Activated CD4-positive, alpha-beta T cell treated with anti-CD3 and anti-CD28 coated beads, Interleukin-2, amount 10 ng/mL, durations not matched to agents 24 days and 14 days (primary cell): ENCODE results near the gene HTD2. TPM values are rescaled to one million over a fixed set of nuclear protein-coding genes. Genes with fewer than 3 reads are reported as not detected.
"Not testable (repeated sequence)": the region's sequence is repeated elsewhere in the genome, so short reads cannot be mapped to it uniquely, and the experiment has no call there.

Experiments used
- DNase-seq: peaks from one replicate; pipeline ENCODE4 v3.0.0; 2022
- H3K27ac Mint-ChIP-seq: one replicate; pipeline ENCODE4 v1.8.0; 2022; ENCODE audit warnings: mild to moderate bottlenecking, mixed read lengths
- H3K27me3 Mint-ChIP-seq: one replicate; pipeline ENCODE4 v1.8.0; 2022; ENCODE audit warnings: mixed read lengths
- H3K36me3 Mint-ChIP-seq: one replicate; pipeline ENCODE4 v1.8.0; 2022; ENCODE audit warnings: low read depth, mild to moderate bottlenecking, mixed read lengths
- H3K4me1 Mint-ChIP-seq: one replicate; pipeline ENCODE4 v1.8.0; 2021; ENCODE audit warnings: mixed read lengths
- H3K4me3 Mint-ChIP-seq: one replicate; pipeline ENCODE4 v1.8.0; 2022; ENCODE audit warnings: mild to moderate bottlenecking, moderate library complexity, mixed read lengths
- H3K9me3 Mint-ChIP-seq: one replicate; pipeline ENCODE4 v1.8.0; 2021; ENCODE audit warnings: mixed read lengths
- intact Hi-C: fragments of 100-400 bp; cut with micrococcal nuclease; formaldehyde crosslinking; loops from one replicate; pipeline ENCODE4 v1.15.1; 2023
- total RNA-seq: library from RNA; stranded (reverse); gene quantifications from 2 replicates; pipeline ENCODE4 v1.2.3, GENCODE V29; 2022

The HTD2 gene
- total RNA-seq, 1 donor from 2014 or later = 9.7 TPM

GRCh38 chr3:58281069-58281468, 25.3 kb upstream of the HTD2 start:
- no peak overlapping the region for H3K4me3 Mint-ChIP-seq
- H3K27ac Mint-ChIP-seq = no peak overlapping the region
- H3K27me3 Mint-ChIP-seq = no peaks in the 10 kb centered on the region
- peaks cover 17% of the 10 kb centered on the region for H3K36me3 Mint-ChIP-seq
- no peak for DNase-seq
- no peaks in the 10 kb centered on the region for H3K9me3 Mint-ChIP-seq
- intact Hi-C loops = no loop called here
- H3K4me1 Mint-ChIP-seq = no peaks in the 10 kb centered on the region

- H3K4me1 Mint-ChIP-seq = no peaks in the 10 kb centered on the region
- no peak for DNase-seq
- H3K36me3 Mint-ChIP-seq = peaks cover 5% of the 10 kb centered on the region
- H3K27ac Mint-ChIP-seq = no peak overlapping the region
- no peak overlapping the region for H3K4me3 Mint-ChIP-seq
- H3K27me3 Mint-ChIP-seq = no peaks in the 10 kb centered on the region
- H3K9me3 Mint-ChIP-seq = no peaks in the 10 kb centered on the region
- intact Hi-C loops = no loop called here
Measured at GRCh38 chr3:58285334-58285733, 21.0 kb upstream of the HTD2 start.

- intact Hi-C loops = no loop called here
- H3K27me3 Mint-ChIP-seq = no peaks in the 10 kb centered on the region
- no peaks in the 10 kb centered on the region for H3K9me3 Mint-ChIP-seq
- no peak overlapping the region for H3K4me3 Mint-ChIP-seq
- H3K27ac Mint-ChIP-seq = no peak overlapping the region
- H3K36me3 Mint-ChIP-seq = peaks cover 2% of the 10 kb centered on the region
- DNase-seq = no peak
- no peaks in the 10 kb centered on the region for H3K4me1 Mint-ChIP-seq
Measured at GRCh38 chr3:58287354-58287753, 19.0 kb upstream of the HTD2 start.

GRCh38 chr3:58288011-58288728, 18.1 kb upstream of the HTD2 start:
- Mint-ChIP-seq H3K9me3 (no peaks in the 10 kb centered on the region), H3K36me3 (peaks cover 2% of the 10 kb centered on the region), H3K27me3 (no peaks in the 10 kb centered on the region), H3K4me3 (no peak overlapping the region), H3K27ac (no peak overlapping the region), H3K4me1 (no peaks in the 10 kb centered on the region)
- no peak for DNase-seq
- intact Hi-C loops = no loop called here

GRCh38 chr3:58288964-58289613, 17.2 kb upstream of the HTD2 start:
- H3K9me3 Mint-ChIP-seq, H3K27me3 Mint-ChIP-seq, H3K4me3 Mint-ChIP-seq, intact Hi-C loops, DNase-seq, H3K4me1 Mint-ChIP-seq, H3K27ac Mint-ChIP-seq, H3K36me3 Mint-ChIP-seq: not testable (repeated sequence)

- intact Hi-C loops, H3K36me3 Mint-ChIP-seq, H3K9me3 Mint-ChIP-seq, H3K4me3 Mint-ChIP-seq, H3K4me1 Mint-ChIP-seq, H3K27me3 Mint-ChIP-seq, DNase-seq, H3K27ac Mint-ChIP-seq: not testable (repeated sequence)
Measured at GRCh38 chr3:58290446-58290845, 15.9 kb upstream of the HTD2 start.

- intact Hi-C loops = no loop called here
- Mint-ChIP-seq H3K4me3 (no peak overlapping the region), H3K9me3 (no peaks in the 10 kb centered on the region), H3K27me3 (no peaks in the 10 kb centered on the region), H3K36me3 (no peaks in the 10 kb centered on the region), H3K27ac (no peak overlapping the region), H3K4me1 (no peaks in the 10 kb centered on the region)
- no peak for DNase-seq
Measured at GRCh38 chr3:58291671-58292338, 14.5 kb upstream of the HTD2 start.

- H3K36me3 Mint-ChIP-seq = no peaks in the 10 kb centered on the region
- H3K27me3 Mint-ChIP-seq = no peaks in the 10 kb centered on the region
- H3K9me3 Mint-ChIP-seq = no peaks in the 10 kb centered on the region
- intact Hi-C loops = no loop called here
- H3K27ac Mint-ChIP-seq = no peak overlapping the region
- H3K4me1 Mint-ChIP-seq = no peaks in the 10 kb centered on the region
- no peak for DNase-seq
- H3K4me3 Mint-ChIP-seq = no peak overlapping the region
Measured at GRCh38 chr3:58292866-58293265, 13.5 kb upstream of the HTD2 start.

GRCh38 chr3:58293516-58293915, 12.8 kb upstream of the HTD2 start:
- no peak for DNase-seq
- Mint-ChIP-seq H3K27ac (no peak overlapping the region), H3K27me3 (no peaks in the 10 kb centered on the region), H3K4me3 (no peak overlapping the region), H3K4me1 (no peaks in the 10 kb centered on the region), H3K36me3 (no peaks in the 10 kb centered on the region), H3K9me3 (no peaks in the 10 kb centered on the region)
- intact Hi-C loops = no loop called here

- peaks cover 10% of the 10 kb centered on the region for H3K27me3 Mint-ChIP-seq
- no peak overlapping the region for H3K27ac Mint-ChIP-seq
- H3K9me3 Mint-ChIP-seq = no peaks in the 10 kb centered on the region
- no peak overlapping the region for H3K4me3 Mint-ChIP-seq
- intact Hi-C loops = no loop called here
- no peaks in the 10 kb centered on the region for H3K4me1 Mint-ChIP-seq
- DNase-seq = no peak
- H3K36me3 Mint-ChIP-seq = no peaks in the 10 kb centered on the region
Measured at GRCh38 chr3:58296269-58296668, 10.1 kb upstream of the HTD2 start.

GRCh38 chr3:58296843-58297242, 9.5 kb upstream of the HTD2 start:
- Mint-ChIP-seq H3K9me3 (no peaks in the 10 kb centered on the region), H3K27ac (no peak overlapping the region), H3K4me1 (no peaks in the 10 kb centered on the region), H3K27me3 (peaks cover 11% of the 10 kb centered on the region), H3K36me3 (no peaks in the 10 kb centered on the region), H3K4me3 (no peak overlapping the region)
- no peak for DNase-seq
- intact Hi-C loops = no loop called here

GRCh38 chr3:58298190-58298589, 8.1 kb upstream of the HTD2 start:
- H3K27ac Mint-ChIP-seq = no peak overlapping the region

GRCh38 chr3:58299075-58299474, 7.2 kb upstream of the HTD2 start:
- Mint-ChIP-seq H3K27me3 (peaks cover 18% of the 10 kb centered on the region), H3K4me1 (no peaks in the 10 kb centered on the region), H3K9me3 (no peaks in the 10 kb centered on the region), H3K27ac (no peak overlapping the region), H3K36me3 (no peaks in the 10 kb centered on the region), H3K4me3 (no peak overlapping the region)
- intact Hi-C loops = no loop called here
- DNase-seq = no peak

More at GRCh38 chr3:58298190-58298589, 8.1 kb upstream of the HTD2 start:
- intact Hi-C loops = no loop called here
- H3K9me3 Mint-ChIP-seq = no peaks in the 10 kb centered on the region
- no peaks in the 10 kb centered on the region for H3K36me3 Mint-ChIP-seq
- H3K4me3 Mint-ChIP-seq = no peak overlapping the region
- DNase-seq = no peak
- no peaks in the 10 kb centered on the region for H3K4me1 Mint-ChIP-seq
- peaks cover 18% of the 10 kb centered on the region for H3K27me3 Mint-ChIP-seq

GRCh38 chr3:58299839-58300516, 6.3 kb upstream of the HTD2 start:
- intact Hi-C loops = loop anchor here (1.0 to 10.0 kb wide), 2 partner anchors 113 to 295 kb away; partner anchors contain the start of gene FLNB
- H3K27ac Mint-ChIP-seq = no peak overlapping the region
- H3K36me3 Mint-ChIP-seq = no peaks in the 10 kb centered on the region
- no peaks in the 10 kb centered on the region for H3K9me3 Mint-ChIP-seq
- H3K4me1 Mint-ChIP-seq = no peaks in the 10 kb centered on the region
- H3K27me3 Mint-ChIP-seq = peaks cover 18% of the 10 kb centered on the region
- DNase-seq = no peak
- no peak overlapping the region for H3K4me3 Mint-ChIP-seq
